ENCODE data around the gene MIER2. TPM values are rescaled to one million over a fixed set of nuclear protein-coding genes. Genes with fewer than 3 reads are reported as not detected.

Gene MIER2
- 10 to 100 TPM in 2 of 4 donors, 1 to 10 TPM in 2; 2.4 to 16.0 (median 9.2) TPM for total RNA-seq

- TF ChIP-seq CTCF (IDR thresholded peaks at IDR 0.05; ENCODE audit: low read depth), result no peak
Measured at GRCh38 chr19:344625-345319, at the start of gene MIER2. MIER2 (minus strand) TSS chr19:344796; CDS start chr19:344782, 14 bp downstream.

GRCh38 chr19:392375-392970 lies 47.9 kb upstream of the MIER2 start:
- TF ChIP-seq CTCF (IDR thresholded peaks at IDR 0.05; ENCODE audit: low read depth), result no peak

GRCh38 chr19:391726-392374 lies 47.3 kb upstream of the MIER2 start:
- no peak for TF ChIP-seq CTCF (IDR thresholded peaks at IDR 0.05; ENCODE audit: low read depth)

GRCh38 chr19:391207-391557 lies 46.6 kb upstream of the MIER2 start:
- TF ChIP-seq CTCF (IDR thresholded peaks at IDR 0.05; ENCODE audit: low read depth), result no peak

- TF ChIP-seq CTCF (IDR thresholded peaks at IDR 0.05; ENCODE audit: low read depth), result no peak
Measured at GRCh38 chr19:390386-391206, 46.0 kb upstream of the MIER2 start.

- no peak for TF ChIP-seq CTCF (IDR thresholded peaks at IDR 0.05; ENCODE audit: low read depth)
Measured at GRCh38 chr19:389935-390289, 45.3 kb upstream of the MIER2 start.

Measured in subcutaneous adipose tissue (tissue), 4 donors.